ENCODE results near the gene TMEM156.

TMEM156 gene

GRCh38 chr4:39051492-39051891 is 19.3 kb upstream of the TMEM156 start:
- DNase-seq (ENCODE audit: low read depth in 1 of 2, low spot score in 1 of 2): peak in 1 of 2 experiments; percentile 15
- TF ChIP-seq JUND (IDR thresholded peaks at IDR 0.05; ENCODE audit: low read depth): no peak
- in situ Hi-C loops (cut with HindIII; ENCODE audit: low pct_unique_long_range_greater_than_20kb, low sequenced_read_pairs): no loop called here

DNA sequence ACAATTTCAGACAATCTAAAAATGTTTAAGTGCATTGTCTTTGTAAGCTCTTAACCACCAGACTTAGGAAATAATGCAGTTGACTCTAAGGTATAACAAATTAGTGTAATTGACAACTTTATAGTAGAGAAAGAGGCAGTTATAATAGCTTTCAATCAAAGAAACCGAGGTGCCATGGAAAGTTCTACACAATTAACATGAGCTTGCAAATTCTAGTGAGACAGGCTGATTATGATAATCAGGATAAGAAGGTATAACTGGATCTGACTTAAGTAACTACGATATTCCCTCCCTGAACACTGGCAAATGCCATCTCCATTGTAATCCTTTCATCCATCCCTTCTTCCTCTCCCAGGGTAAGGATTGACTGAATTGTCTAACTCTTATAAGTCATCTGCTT is 18.4 kb upstream of the TMEM156 start:
- DNase-seq (ENCODE audit: low read depth in 1 of 2, low spot score in 1 of 2): no peak
- in situ Hi-C loops (cut with HindIII; ENCODE audit: low pct_unique_long_range_greater_than_20kb, low sequenced_read_pairs): no loop called here
- TF ChIP-seq JUND (IDR thresholded peaks at IDR 0.05; ENCODE audit: low read depth): no peak

- no peak for DNase-seq (ENCODE audit: low read depth in 1 of 2, low spot score in 1 of 2)
- in situ Hi-C loops (cut with HindIII; ENCODE audit: low pct_unique_long_range_greater_than_20kb, low sequenced_read_pairs): no loop called here
- no peak for TF ChIP-seq JUND (IDR thresholded peaks at IDR 0.05; ENCODE audit: low read depth)
Measured at GRCh38 chr4:39048311-39048710, 16.1 kb upstream of the TMEM156 start.

GRCh38 chr4:39047681-39048080 is 15.5 kb upstream of the TMEM156 start:
- no peak for TF ChIP-seq JUND (IDR thresholded peaks at IDR 0.05; ENCODE audit: low read depth)
- DNase-seq (ENCODE audit: low read depth in 1 of 2, low spot score in 1 of 2): no peak
- in situ Hi-C loops (cut with HindIII; ENCODE audit: low pct_unique_long_range_greater_than_20kb, low sequenced_read_pairs): no loop called here

GRCh38 chr4:39046249-39046648 is 14.0 kb upstream of the TMEM156 start:
- TF ChIP-seq JUND (IDR thresholded peaks at IDR 0.05; ENCODE audit: low read depth): no peak
- in situ Hi-C loops (cut with HindIII; ENCODE audit: low pct_unique_long_range_greater_than_20kb, low sequenced_read_pairs): no loop called here
- no peak for DNase-seq (ENCODE audit: low read depth in 1 of 2, low spot score in 1 of 2)

- DNase-seq (ENCODE audit: low read depth in 1 of 2, low spot score in 1 of 2): no peak
- in situ Hi-C loops (cut with HindIII; ENCODE audit: low pct_unique_long_range_greater_than_20kb, low sequenced_read_pairs): no loop called here
Measured at GRCh38 chr4:39045827-39046221, 13.6 kb upstream of the TMEM156 start.

DNA sequence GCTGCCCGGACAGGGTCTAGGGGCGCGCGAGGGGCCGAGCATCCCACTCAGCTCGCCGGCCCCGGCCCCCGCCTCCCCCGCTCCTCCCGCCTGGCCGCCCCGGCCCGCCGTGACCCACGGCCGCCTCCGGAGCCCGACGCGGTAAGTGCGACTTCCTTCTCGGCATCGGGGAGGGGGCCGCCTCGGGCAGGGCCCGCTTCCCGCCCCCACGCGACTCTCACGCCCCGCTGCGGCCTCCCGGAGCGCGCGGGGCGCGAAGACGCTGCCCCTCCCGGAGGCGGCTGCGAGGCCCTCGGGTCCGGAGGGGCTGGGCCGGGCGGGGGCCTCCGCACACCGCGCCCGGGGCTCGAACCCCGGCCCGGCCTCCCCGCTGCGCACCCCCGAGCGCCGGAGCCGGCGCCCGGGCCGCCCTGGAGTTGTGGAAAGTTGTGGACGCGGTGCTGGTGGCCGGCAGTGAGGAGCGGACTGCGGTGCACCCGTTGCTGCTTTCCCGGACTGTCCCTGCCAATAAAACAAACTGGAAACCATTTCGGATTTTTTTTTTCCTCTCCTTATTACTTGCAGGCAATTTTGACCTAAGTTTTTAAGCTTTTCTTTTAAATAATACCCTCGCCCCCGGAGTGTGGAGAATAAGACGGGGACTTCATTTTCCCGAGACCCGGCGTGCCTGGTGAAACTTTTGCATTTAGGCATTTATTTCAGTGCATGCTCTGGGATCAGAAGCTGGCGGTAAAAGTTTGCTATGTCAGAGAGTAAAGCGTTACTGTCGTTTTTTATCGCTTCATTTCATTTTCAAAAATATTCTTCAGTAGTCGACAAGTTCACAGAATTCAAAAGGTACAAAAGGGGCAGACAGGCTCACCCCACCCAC is 13.0 kb upstream of the TMEM156 start:
- no peak for TF ChIP-seq JUND (IDR thresholded peaks at IDR 0.05; ENCODE audit: low read depth)
- in situ Hi-C loops (cut with HindIII; ENCODE audit: low pct_unique_long_range_greater_than_20kb, low sequenced_read_pairs): no loop called here
- peak in 1 of 2 experiments; percentile 34 for DNase-seq (ENCODE audit: low read depth in 1 of 2, low spot score in 1 of 2)

More at GRCh38 chr4:39045827-39046221, 13.6 kb upstream of the TMEM156 start:
- no peak for TF ChIP-seq JUND (IDR thresholded peaks at IDR 0.05; ENCODE audit: low read depth)

DNA sequence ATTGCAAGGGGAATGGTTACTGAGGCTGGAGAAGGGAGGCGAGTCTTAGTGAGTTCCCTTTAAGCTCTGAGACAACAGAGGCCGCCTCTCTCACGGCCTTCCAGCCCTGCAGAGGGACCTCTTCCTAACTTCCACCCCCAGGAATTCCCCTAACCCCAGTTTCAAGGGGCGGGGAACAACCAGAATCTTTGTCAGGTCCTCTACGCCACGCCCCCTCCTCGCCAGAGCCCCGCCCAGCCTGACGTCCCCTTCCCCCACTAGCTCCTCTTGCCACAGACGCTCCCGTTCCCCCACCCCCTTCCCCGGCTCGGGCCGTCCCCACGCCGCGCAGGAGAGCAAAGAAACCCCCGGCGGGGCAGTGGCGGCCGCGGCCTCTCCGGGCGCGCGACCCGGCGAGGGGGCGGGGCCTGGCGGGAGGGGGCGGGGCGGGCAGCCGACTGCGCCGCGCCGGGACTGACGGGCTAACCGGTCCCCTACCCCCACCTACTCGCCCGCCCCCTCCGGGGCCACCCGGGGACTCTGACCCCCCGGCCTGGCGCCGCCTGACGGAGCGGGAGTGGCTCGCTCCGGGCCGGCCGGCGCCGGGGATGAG is 12.3 kb upstream of the TMEM156 start:
- DNase-seq (ENCODE audit: low read depth in 1 of 2, low spot score in 1 of 2): peak; percentile 45 to 87
- in situ Hi-C loops (cut with HindIII; ENCODE audit: low pct_unique_long_range_greater_than_20kb, low sequenced_read_pairs): no loop called here
- TF ChIP-seq JUND (IDR thresholded peaks at IDR 0.05; ENCODE audit: low read depth): no peak

DNA sequence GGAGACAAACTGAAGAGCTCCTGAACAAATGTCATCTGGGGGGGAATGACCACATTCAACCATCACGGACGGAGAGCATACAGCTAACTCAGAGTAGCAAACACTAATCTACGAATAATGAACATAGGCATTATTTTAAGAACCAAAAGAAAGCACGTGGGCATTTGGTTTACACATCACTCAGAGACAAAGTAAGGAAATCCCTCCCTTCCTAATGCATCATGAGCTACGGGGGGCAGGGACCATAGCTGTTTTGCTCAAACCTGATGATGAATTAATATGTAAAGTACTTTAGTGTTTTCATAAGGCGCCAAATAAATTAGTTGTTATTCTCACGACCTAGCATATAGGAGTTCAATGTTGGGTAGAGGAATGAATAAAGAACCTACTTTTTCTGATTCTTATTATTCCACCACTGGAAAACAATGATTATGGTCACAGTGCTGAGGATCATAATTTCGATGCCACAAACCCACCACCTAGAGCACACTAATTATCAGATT is 11.7 kb upstream of the TMEM156 start:
- in situ Hi-C loops (cut with HindIII; ENCODE audit: low pct_unique_long_range_greater_than_20kb, low sequenced_read_pairs): no loop called here
- no peak for TF ChIP-seq JUND (IDR thresholded peaks at IDR 0.05; ENCODE audit: low read depth)
- DNase-seq (ENCODE audit: low read depth in 1 of 2, low spot score in 1 of 2): no peak

DNA sequence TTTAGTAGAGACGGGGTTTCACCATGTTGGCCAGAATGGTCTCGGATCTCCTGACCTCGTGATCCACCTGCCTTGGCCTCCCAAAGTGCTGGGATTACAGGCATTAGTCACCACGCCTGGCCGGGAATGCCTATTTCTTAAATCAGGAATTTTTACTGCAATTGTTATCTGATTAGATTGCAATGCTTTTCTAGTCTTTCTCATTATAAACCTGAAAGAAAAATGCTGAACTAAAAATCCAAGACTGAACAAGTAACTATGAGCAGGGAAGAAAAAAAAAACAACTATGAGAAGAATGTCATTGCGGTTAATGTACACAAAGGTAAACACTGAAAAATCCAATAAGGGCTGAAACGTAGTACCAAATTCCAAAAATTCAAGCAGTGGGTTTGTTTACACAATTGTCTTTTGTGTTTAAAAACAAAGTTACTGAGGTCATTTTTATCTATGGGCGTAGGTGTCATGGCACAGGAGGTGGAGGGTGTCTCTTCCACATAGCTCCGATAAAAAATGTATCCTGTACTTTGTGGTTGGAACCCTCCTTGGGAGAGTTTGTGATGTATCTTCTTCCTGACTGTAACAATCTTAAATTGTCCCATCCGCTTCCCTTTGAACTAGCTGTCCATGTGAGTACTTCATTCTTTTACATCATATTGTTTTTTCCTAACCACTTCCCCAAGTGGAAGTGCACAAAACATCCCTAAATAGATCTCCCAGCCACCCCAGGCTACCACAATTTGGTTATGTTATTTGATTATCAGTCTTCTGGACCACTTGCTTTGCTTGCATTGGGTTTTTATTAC is 11.1 kb upstream of the TMEM156 start:
- no peak for TF ChIP-seq JUND (IDR thresholded peaks at IDR 0.05; ENCODE audit: low read depth)
- DNase-seq (ENCODE audit: low read depth in 1 of 2, low spot score in 1 of 2): peak in 1 of 2 experiments; percentile 11
- in situ Hi-C loops (cut with HindIII; ENCODE audit: low pct_unique_long_range_greater_than_20kb, low sequenced_read_pairs): no loop called here

- TF ChIP-seq JUND (IDR thresholded peaks at IDR 0.05; ENCODE audit: low read depth): no peak
- in situ Hi-C loops (cut with HindIII; ENCODE audit: low pct_unique_long_range_greater_than_20kb, low sequenced_read_pairs): no loop called here
- no peak for DNase-seq (ENCODE audit: low read depth in 1 of 2, low spot score in 1 of 2)
Measured at GRCh38 chr4:39042366-39042765, 10.2 kb upstream of the TMEM156 start.

- no peak for TF ChIP-seq JUND (IDR thresholded peaks at IDR 0.05; ENCODE audit: low read depth)
- in situ Hi-C loops (cut with HindIII; ENCODE audit: low pct_unique_long_range_greater_than_20kb, low sequenced_read_pairs): no loop called here
Measured at GRCh38 chr4:39039108-39039507, 6.9 kb upstream of the TMEM156 start.

More at GRCh38 chr4:39039108-39039507, 6.9 kb upstream of the TMEM156 start:
- DNase-seq (ENCODE audit: low read depth in 1 of 2, low spot score in 1 of 2): no peak
